HG02885 (cell line): ENCODE measurements around the gene FXYD6.

Source experiments
- ATAC-seq: cut with Tn5 transposase; IDR thresholded peaks from one replicate; pipeline ENCODE4 v1.9.1; 2021; ENCODE audit warnings: mild to moderate bottlenecking; ENCODE audit not compliant: unreplicated experiment, poor library complexity

The FXYD6 gene

GRCh38 chr11:117910941-117911655, 34.6 kb upstream of the FXYD6 start:
- ATAC-seq, result no peak

- ATAC-seq, result no peak
Measured at GRCh38 chr11:117910525-117910924, 34.1 kb upstream of the FXYD6 start.

GRCh38 chr11:117909611-117910382, 33.3 kb upstream of the FXYD6 start:
- no peak for ATAC-seq

- no peak for ATAC-seq
Measured at GRCh38 chr11:117908959-117909610, 32.6 kb upstream of the FXYD6 start.

GRCh38 chr11:117908109-117908895, 31.8 kb upstream of the FXYD6 start:
- ATAC-seq, result no peak

- peak; percentile 57 for ATAC-seq
Measured at GRCh38 chr11:117907276-117908108, 31.0 kb upstream of the FXYD6 start.

- ATAC-seq, result no peak
Measured at GRCh38 chr11:117906710-117907109, 30.3 kb upstream of the FXYD6 start.

- no peak for ATAC-seq
Measured at GRCh38 chr11:117906126-117906525, 29.7 kb upstream of the FXYD6 start.

- no peak for ATAC-seq
Measured at GRCh38 chr11:117905524-117905923, 29.1 kb upstream of the FXYD6 start.

- no peak for ATAC-seq
Measured at GRCh38 chr11:117903505-117904382, 27.3 kb upstream of the FXYD6 start.

- no peak for ATAC-seq
Measured at GRCh38 chr11:117902001-117902845, 25.8 kb upstream of the FXYD6 start.

- no peak for ATAC-seq
Measured at GRCh38 chr11:117901601-117902000, 25.1 kb upstream of the FXYD6 start.

- no peak for ATAC-seq
Measured at GRCh38 chr11:117900720-117901440, 24.4 kb upstream of the FXYD6 start.

- no peak for ATAC-seq
Measured at GRCh38 chr11:117900121-117900648, 23.7 kb upstream of the FXYD6 start.

- no peak for ATAC-seq
Measured at GRCh38 chr11:117898059-117898458, 21.6 kb upstream of the FXYD6 start.

GRCh38 chr11:117892651-117893050, 16.2 kb upstream of the FXYD6 start:
- no peak for ATAC-seq

- no peak for ATAC-seq
Measured at GRCh38 chr11:117891362-117891761, 14.9 kb upstream of the FXYD6 start.
